Astrocyte of the spinal cord (primary cell): ENCODE results near the gene GLIPR2.

Experiments used
- DNase-seq: peaks from one replicate; pipeline ENCODE4 v3.0.0; 2011; ENCODE audit warnings: low read depth, low spot score
- H3K4me3 ChIP-seq: 2 replicates; pipeline ENCODE4 v1.5.1; 2011; ENCODE audit warnings: low read depth, mild to moderate bottlenecking, low read length, moderate library complexity
- CTCF ChIP-seq: IDR thresholded peaks from 2 replicates; pipeline ENCODE4 v1.5.1; 2012; ENCODE audit warnings: low read depth, mild to moderate bottlenecking, low read length, inconsistent platforms
- in situ Hi-C: cut with HindIII; loops from 2 replicates; pipeline ENCODE4 v1.10.0; 2017; ENCODE audit warnings: low sequenced_read_pairs

GLIPR2 gene

GRCh38 chr9:36110434-36110833 is 26.1 kb upstream of the GLIPR2 start:
- H3K4me3 ChIP-seq, result no peak overlapping the region
- in situ Hi-C loops, result no loop called here
- no peak for DNase-seq
- TF ChIP-seq CTCF, result peak; percentile 30

- no peak overlapping the region for H3K4me3 ChIP-seq
- DNase-seq, result no peak
- TF ChIP-seq CTCF, result no peak
- in situ Hi-C loops, result no loop called here
Measured at GRCh38 chr9:36112516-36112915, 24.0 kb upstream of the GLIPR2 start.

GRCh38 chr9:36113999-36114398 is 22.5 kb upstream of the GLIPR2 start:
- TF ChIP-seq CTCF, result no peak
- in situ Hi-C loops, result no loop called here
- no peak for DNase-seq
- H3K4me3 ChIP-seq, result no peak overlapping the region

GRCh38 chr9:36116593-36116992 is 19.9 kb upstream of the GLIPR2 start:
- H3K4me3 ChIP-seq, result no peak overlapping the region
- TF ChIP-seq CTCF, result no peak
- in situ Hi-C loops, result no loop called here
- no peak for DNase-seq

GRCh38 chr9:36118201-36118600 is 18.3 kb upstream of the GLIPR2 start:
- no peak overlapping the region for H3K4me3 ChIP-seq
- in situ Hi-C loops, result no loop called here
- no peak for TF ChIP-seq CTCF
- no peak for DNase-seq

- DNase-seq, result no peak
- TF ChIP-seq CTCF, result no peak
- in situ Hi-C loops, result no loop called here
- H3K4me3 ChIP-seq, result no peak overlapping the region
Measured at GRCh38 chr9:36118706-36119105, 17.8 kb upstream of the GLIPR2 start.

- in situ Hi-C loops, result no loop called here
- no peak for DNase-seq
- TF ChIP-seq CTCF, result no peak
- no peak overlapping the region for H3K4me3 ChIP-seq
Measured at GRCh38 chr9:36119476-36119875, 17.1 kb upstream of the GLIPR2 start.
